SK-N-SH (cell line): ENCODE results near the gene ZNF217. TPM values are rescaled to one million over a fixed set of nuclear protein-coding genes. Genes with fewer than 3 reads are reported as not detected.

ENCODE experiments used
- CTCF ChIA-PET: fragments of 300-600, 350-600 bp; formaldehyde crosslinking; extraction: SDS; loops from one replicate; lab custom pipeline; 2021; lab: Yijun Ruan, JAX
- POLR2A ChIA-PET: fragments of 350-600 bp; sonication (Branson Sonifier 250); formaldehyde crosslinking; extraction: SDS; loops from one replicate; lab custom pipeline; 2020; ENCODE audit warnings: antibody characterized with exemption, inconsistent platforms; lab: Yijun Ruan, JAX
- DNase-seq: peaks from one replicate; pipeline ENCODE4 v3.0.0; 2012
- H2AFZ ChIP-seq: fragments of 200-600 bp; sonication (generic); 2 replicates; pipeline ENCODE4 v1.8.1; 2016; ENCODE audit warnings: antibody characterized with exemption, mild to moderate bottlenecking, low read depth
- H3F3A ChIP-seq: fragments of 200-600 bp; sonication (generic); replicated peaks from 2 replicates; pipeline ENCODE3; 2016; ENCODE audit warnings: antibody characterized with exemption, mild to moderate bottlenecking; ENCODE audit not compliant: insufficient read depth
- H3K27ac ChIP-seq, 2 experiments: fragments of 200-500 bp in 1 of 2; fragments of 200-600 bp in 1 of 2; sonication (Bioruptor generic) in 1 of 2; sonication (generic), shearing (Covaris generic) in 1 of 2; 2 replicates each; pipeline versions ENCODE4 v1.5.1 to v1.6.1; 2014 to 2016; ENCODE audit warnings: low read depth in 2 of 2, inconsistent platforms in 1 of 2, low read length in 1 of 2, mild to moderate bottlenecking in 1 of 2, mixed read lengths in 1 of 2
- H3K27me3 ChIP-seq: fragments of 200-600 bp; sonication (generic), shearing (Covaris generic); 2 replicates; pipeline ENCODE4 v1.6.1; 2016; ENCODE audit warnings: mixed run types; ENCODE audit not compliant: insufficient read depth
- H3K36me3 ChIP-seq, 2 experiments: fragments of 200-500 bp in 1 of 2; fragments of 200-600 bp in 1 of 2; sonication (Bioruptor generic) in 1 of 2; sonication (generic) in 1 of 2; replicated peaks in 1 of 2; 2 replicates each; pipeline versions ENCODE3 to v1.5.1; 2014 to 2016; ENCODE audit warnings: low read length in 1 of 2, mild to moderate bottlenecking in 1 of 2; ENCODE audit not compliant: insufficient read depth in 2 of 2, control insufficient read depth in 1 of 2
- H3K4me1 ChIP-seq, 2 experiments: fragments of 200-500 bp in 1 of 2; fragments of 200-600 bp in 1 of 2; sonication (Bioruptor generic) in 1 of 2; sonication (generic), shearing (Covaris generic) in 1 of 2; 2 replicates each; pipeline versions ENCODE4 v1.5.1 to v1.6.1; 2014 to 2016; ENCODE audit warnings: low read depth in 1 of 2, low read length in 1 of 2, mixed run types in 1 of 2; ENCODE audit not compliant: insufficient read depth in 2 of 2, control insufficient read depth in 1 of 2
- H3K4me2 ChIP-seq: fragments of 200-600 bp; sonication (generic), shearing (Covaris generic); 2 replicates; pipeline ENCODE4 v1.6.1; 2017; ENCODE audit warnings: mixed run types
- H3K4me3 ChIP-seq, 2 experiments: fragments of 200-500 bp in 1 of 2; fragments of 200-600 bp in 1 of 2; sonication (Bioruptor generic) in 1 of 2; sonication (generic), shearing (Covaris generic) in 1 of 2; 2 replicates each; pipeline versions ENCODE4 v1.5.1 to v1.8.1; 2014 to 2016; ENCODE audit warnings: low read depth in 2 of 2, inconsistent platforms in 1 of 2, low read length in 1 of 2, mild to moderate bottlenecking in 1 of 2, mixed read lengths in 1 of 2, moderate library complexity in 1 of 2
- H3K79me2 ChIP-seq: fragments of 200-600 bp; sonication (generic); 2 replicates; pipeline ENCODE4 v1.8.1; 2017; ENCODE audit warnings: mild to moderate bottlenecking; ENCODE audit not compliant: insufficient read depth
- H3K9ac ChIP-seq: fragments of 200-600 bp; sonication (generic); 2 replicates; pipeline ENCODE4 v1.6.1; 2017; ENCODE audit warnings: mixed run types
- H3K9me2 ChIP-seq: fragments of 200-600 bp; sonication (generic); 2 replicates; pipeline ENCODE4 v1.6.1; 2017; ENCODE audit warnings: mixed run types
- H3K9me3 ChIP-seq: fragments of 200-600 bp; sonication (generic); 2 replicates; pipeline ENCODE4 v1.6.1; 2017; ENCODE audit warnings: mixed run types, mild to moderate bottlenecking, moderate library complexity
- H4K20me1 ChIP-seq: fragments of 200-600 bp; sonication (generic); 2 replicates; pipeline ENCODE4 v1.6.1; 2017; ENCODE audit warnings: mild to moderate bottlenecking, mixed run types; ENCODE audit not compliant: insufficient read depth
- EP300 ChIP-seq, 2 experiments: IDR thresholded peaks; 2 replicates each; pipeline versions ENCODE4 v1.4.0 to v1.6.1; 2012; ENCODE audit warnings: borderline replicate concordance in 1 of 2, low read depth in 1 of 2, low read length in 1 of 2
- EZH2phosphoT487 ChIP-seq: fragments of 200-600 bp; sonication (generic); IDR thresholded peaks from 2 replicates; pipeline ENCODE4 v1.6.1; 2017; ENCODE audit warnings: low read depth, mixed run types, mild to moderate bottlenecking, antibody characterized with exemption, moderate library complexity, borderline replicate concordance
- GATA2 ChIP-seq: sonication (generic); formaldehyde crosslinking; IDR thresholded peaks from 2 replicates; pipeline ENCODE4 v1.5.0; 2020; ENCODE audit warnings: mild to moderate bottlenecking, missing genetic modification reagents
- IRF3 ChIP-seq: fragments of 150-350 bp; IDR thresholded peaks from 2 replicates; pipeline ENCODE4 v1.6.1; 2016; ENCODE audit warnings: mild to moderate bottlenecking, low read depth, low read length
- MXI1 ChIP-seq: IDR thresholded peaks from 2 replicates; pipeline ENCODE4 v1.6.1; 2012; ENCODE audit warnings: mild to moderate bottlenecking, low read depth, low read length, improper control_type of control experiment
- NFIC ChIP-seq: IDR thresholded peaks from 2 replicates; pipeline ENCODE4 v1.4.0; 2012; ENCODE audit warnings: borderline replicate concordance
- RCOR1 ChIP-seq: fragments of 150-350 bp; IDR thresholded peaks from 2 replicates; pipeline ENCODE4 v1.6.1; 2017; ENCODE audit warnings: antibody characterized with exemption, low read length
- RXRA ChIP-seq: IDR thresholded peaks from 2 replicates; pipeline ENCODE4 v1.4.0; 2012; ENCODE audit warnings: low read depth, mild to moderate bottlenecking, borderline replicate concordance
- TAF1 ChIP-seq: IDR thresholded peaks from 2 replicates; pipeline ENCODE4 v1.6.1; 2012; ENCODE audit warnings: low read depth, mild to moderate bottlenecking, low read length, moderate library complexity, borderline replicate concordance
- TCF12 ChIP-seq: IDR thresholded peaks from 2 replicates; pipeline ENCODE4 v1.4.0; 2012
- whole genome bisulfite sequencing: methylation state at CpG from one replicate; pipeline ENCODE4 v1.1.6; 2017; ENCODE audit warnings: low lambda C conversion rate; 5-methylcytosine and 5-hydroxymethylcytosine counted together
- polyA plus RNA-seq, 3 experiments: library from polyadenylated mRNA; depleted of rRNA; stranded (reverse); fragments of >200 nt; gene quantifications; 2 replicates each; pipeline ENCODE4 v1.2.3, GENCODE V29; 2012
- TF ChIP-seq, protein P1 (sequence below): IDR thresholded peaks from 2 replicates; pipeline ENCODE4; 2012
- TF ChIP-seq, protein P2 (sequence below): IDR thresholded peaks from 2 replicates; pipeline ENCODE4 v1.4.0; 2012; ENCODE audit warnings: low read depth, borderline replicate concordance
- TF ChIP-seq, protein P3 (sequence below): IDR thresholded peaks from 2 replicates; pipeline ENCODE4 v1.4.0; 2012; ENCODE audit warnings: low read depth
- TF ChIP-seq, protein P4 (sequence below): IDR thresholded peaks from 2 replicates; pipeline ENCODE4 v1.6.1; 2012; ENCODE audit warnings: mild to moderate bottlenecking, low read depth, low read length, moderate library complexity

The ZNF217 gene
- polyA plus RNA-seq, 1 of the 3 experiments (the other 2 are of a cell fraction) = 6.9 TPM

DNA sequence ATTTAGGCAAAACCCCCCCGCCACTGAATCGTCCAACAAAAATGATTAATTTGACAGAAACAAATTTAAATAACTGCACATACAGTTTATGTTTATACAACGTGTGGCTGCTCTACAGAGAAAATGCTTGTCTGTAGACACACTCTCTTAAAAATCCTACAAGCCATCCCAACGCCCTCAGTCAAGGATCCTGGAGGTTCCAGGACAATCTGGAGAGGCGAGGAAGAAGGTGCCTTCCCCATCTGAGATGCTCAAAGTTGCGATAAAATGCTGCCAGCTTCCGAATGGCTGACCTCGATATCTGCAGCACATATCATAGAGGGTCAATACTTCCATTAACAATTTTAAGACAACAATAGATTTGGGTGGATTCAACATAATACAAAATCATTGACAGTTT lies 25.3 kb downstream of the ZNF217 start:
- Histone ChIP-seq H3K79me2 (peaks cover 86% of the 10 kb centered on the region), H3K9me2 (no peaks in the 10 kb centered on the region), H4K20me1 (peaks cover 55% of the 10 kb centered on the region)

More for the DNA sequence above, 25.3 kb downstream of the ZNF217 start:
- TF ChIP-seq MXI1 (no peak), GATA2 (CRISPR knock-in tag) (no peak), EZH2phosphoT487 (no peak), NFIC (no peak), RXRA (no peak), EP300 (IDR thresholded peaks at IDR 0.05; ENCODE audit: borderline replicate concordance in 1 of 2, low read depth in 1 of 2, low read length in 1 of 2) (no peak), IRF3 (no peak), TAF1 (no peak), RCOR1 (no peak), TCF12 (no peak)
- TF ChIP-seq, protein P1, sequence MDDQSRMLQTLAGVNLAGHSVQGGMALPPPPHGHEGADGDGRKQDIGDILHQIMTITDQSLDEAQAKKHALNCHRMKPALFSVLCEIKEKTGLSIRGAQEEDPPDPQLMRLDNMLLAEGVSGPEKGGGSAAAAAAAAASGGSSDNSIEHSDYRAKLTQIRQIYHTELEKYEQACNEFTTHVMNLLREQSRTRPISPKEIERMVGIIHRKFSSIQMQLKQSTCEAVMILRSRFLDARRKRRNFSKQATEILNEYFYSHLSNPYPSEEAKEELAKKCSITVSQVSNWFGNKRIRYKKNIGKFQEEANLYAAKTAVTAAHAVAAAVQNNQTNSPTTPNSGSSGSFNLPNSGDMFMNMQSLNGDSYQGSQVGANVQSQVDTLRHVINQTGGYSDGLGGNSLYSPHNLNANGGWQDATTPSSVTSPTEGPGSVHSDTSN = no peak
- TF ChIP-seq, protein P2, sequence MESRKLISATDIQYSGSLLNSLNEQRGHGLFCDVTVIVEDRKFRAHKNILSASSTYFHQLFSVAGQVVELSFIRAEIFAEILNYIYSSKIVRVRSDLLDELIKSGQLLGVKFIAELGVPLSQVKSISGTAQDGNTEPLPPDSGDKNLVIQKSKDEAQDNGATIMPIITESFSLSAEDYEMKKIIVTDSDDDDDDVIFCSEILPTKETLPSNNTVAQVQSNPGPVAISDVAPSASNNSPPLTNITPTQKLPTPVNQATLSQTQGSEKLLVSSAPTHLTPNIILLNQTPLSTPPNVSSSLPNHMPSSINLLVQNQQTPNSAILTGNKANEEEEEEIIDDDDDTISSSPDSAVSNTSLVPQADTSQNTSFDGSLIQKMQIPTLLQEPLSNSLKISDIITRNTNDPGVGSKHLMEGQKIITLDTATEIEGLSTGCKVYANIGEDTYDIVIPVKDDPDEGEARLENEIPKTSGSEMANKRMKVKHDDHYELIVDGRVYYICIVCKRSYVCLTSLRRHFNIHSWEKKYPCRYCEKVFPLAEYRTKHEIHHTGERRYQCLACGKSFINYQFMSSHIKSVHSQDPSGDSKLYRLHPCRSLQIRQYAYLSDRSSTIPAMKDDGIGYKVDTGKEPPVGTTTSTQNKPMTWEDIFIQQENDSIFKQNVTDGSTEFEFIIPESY = no peak
- TF ChIP-seq, protein P3, sequence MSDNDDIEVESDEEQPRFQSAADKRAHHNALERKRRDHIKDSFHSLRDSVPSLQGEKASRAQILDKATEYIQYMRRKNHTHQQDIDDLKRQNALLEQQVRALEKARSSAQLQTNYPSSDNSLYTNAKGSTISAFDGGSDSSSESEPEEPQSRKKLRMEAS = no peak
- TF ChIP-seq, protein P4, sequence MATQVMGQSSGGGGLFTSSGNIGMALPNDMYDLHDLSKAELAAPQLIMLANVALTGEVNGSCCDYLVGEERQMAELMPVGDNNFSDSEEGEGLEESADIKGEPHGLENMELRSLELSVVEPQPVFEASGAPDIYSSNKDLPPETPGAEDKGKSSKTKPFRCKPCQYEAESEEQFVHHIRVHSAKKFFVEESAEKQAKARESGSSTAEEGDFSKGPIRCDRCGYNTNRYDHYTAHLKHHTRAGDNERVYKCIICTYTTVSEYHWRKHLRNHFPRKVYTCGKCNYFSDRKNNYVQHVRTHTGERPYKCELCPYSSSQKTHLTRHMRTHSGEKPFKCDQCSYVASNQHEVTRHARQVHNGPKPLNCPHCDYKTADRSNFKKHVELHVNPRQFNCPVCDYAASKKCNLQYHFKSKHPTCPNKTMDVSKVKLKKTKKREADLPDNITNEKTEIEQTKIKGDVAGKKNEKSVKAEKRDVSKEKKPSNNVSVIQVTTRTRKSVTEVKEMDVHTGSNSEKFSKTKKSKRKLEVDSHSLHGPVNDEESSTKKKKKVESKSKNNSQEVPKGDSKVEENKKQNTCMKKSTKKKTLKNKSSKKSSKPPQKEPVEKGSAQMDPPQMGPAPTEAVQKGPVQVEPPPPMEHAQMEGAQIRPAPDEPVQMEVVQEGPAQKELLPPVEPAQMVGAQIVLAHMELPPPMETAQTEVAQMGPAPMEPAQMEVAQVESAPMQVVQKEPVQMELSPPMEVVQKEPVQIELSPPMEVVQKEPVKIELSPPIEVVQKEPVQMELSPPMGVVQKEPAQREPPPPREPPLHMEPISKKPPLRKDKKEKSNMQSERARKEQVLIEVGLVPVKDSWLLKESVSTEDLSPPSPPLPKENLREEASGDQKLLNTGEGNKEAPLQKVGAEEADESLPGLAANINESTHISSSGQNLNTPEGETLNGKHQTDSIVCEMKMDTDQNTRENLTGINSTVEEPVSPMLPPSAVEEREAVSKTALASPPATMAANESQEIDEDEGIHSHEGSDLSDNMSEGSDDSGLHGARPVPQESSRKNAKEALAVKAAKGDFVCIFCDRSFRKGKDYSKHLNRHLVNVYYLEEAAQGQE = no peak
- TF ChIP-seq, all 33 proteins: peak for 0
- POLR2A ChIA-PET = no interaction called here
- H2AFZ ChIP-seq = no peak overlapping the region
- DNase-seq = no peak
- no peak overlapping the region for H3K9ac ChIP-seq
- H3K4me2 ChIP-seq = no peak overlapping the region
- H3K9me3 ChIP-seq = no peaks in the 10 kb centered on the region
- no peak overlapping the region for H3K27ac ChIP-seq
- CTCF ChIA-PET = no interaction called here
- H3F3A ChIP-seq = peaks cover 38% of the 10 kb centered on the region
- H3K4me3 ChIP-seq = no peak overlapping the region
- H3K4me1 ChIP-seq = peaks cover 0 to 4% of the 10 kb centered on the region in 2 experiments; a peak in 1 of 4 replicates
- 96% methylated on average over 8 of the region's 8 CpGs for WGBS
- no peaks in the 10 kb centered on the region for H3K27me3 ChIP-seq
- H3K36me3 ChIP-seq = peaks cover 45 to 91% of the 10 kb centered on the region in 2 experiments
